GM12891 (cell line): ENCODE data around the gene FAM72D.
"Not testable (repeated sequence)": the region's sequence is repeated elsewhere in the genome, so short reads cannot be mapped to it uniquely, and the experiment has no call there.

Experiments used
- POLR2A ChIP-seq: IDR thresholded peaks from 2 replicates; pipeline ENCODE4 v1.6.1; 2011; ENCODE audit warnings: low read depth, low read length, control low read depth
- POLR2AphosphoS5 ChIP-seq: IDR thresholded peaks from 2 replicates; pipeline ENCODE4 v1.6.1; 2011; ENCODE audit warnings: low read depth, low read length, control low read depth
- POU2F2 ChIP-seq: IDR thresholded peaks from 2 replicates; pipeline ENCODE4 v1.6.1; 2011; ENCODE audit warnings: low read depth, mild to moderate bottlenecking, control low read depth, low read length, moderate library complexity
- SPI1 ChIP-seq: IDR thresholded peaks from 2 replicates; pipeline ENCODE4 v1.6.1; 2011; ENCODE audit warnings: low read depth, low read length, control low read depth
- TAF1 ChIP-seq: IDR thresholded peaks from 2 replicates; pipeline ENCODE4 v1.6.1; 2011; ENCODE audit warnings: low read depth, low read length, control low read depth

DNA sequence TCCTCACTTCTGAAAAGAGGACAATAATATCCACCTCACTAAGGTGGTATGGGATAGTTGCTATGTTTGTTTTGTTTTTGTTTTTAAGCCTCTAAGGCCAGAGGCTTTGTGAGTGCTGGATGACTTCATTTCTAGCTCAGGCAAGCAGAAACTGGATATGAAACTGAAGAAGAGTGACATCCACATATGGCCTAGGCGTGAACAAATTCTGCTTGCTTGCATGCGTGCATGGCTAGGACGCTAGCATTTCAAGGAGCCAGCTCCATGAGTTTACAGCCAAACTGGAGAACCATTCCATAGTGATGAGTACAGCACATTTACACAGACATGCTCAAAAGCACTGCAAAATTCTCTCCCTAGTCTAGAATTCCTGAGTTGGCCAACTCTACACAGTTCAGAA, 37.6 kb upstream of the FAM72D start:
- not testable (repeated sequence) for TF ChIP-seq POLR2A, POU2F2, SPI1, POLR2AphosphoS5, TAF1
